SK-N-SH (cell line): Measurements from ENCODE around the gene AFF3.

Experiments used
- EP300 ChIP-seq, 2 experiments: IDR thresholded peaks; 2 replicates each; pipeline versions ENCODE4 v1.4.0 to v1.6.1; 2012; ENCODE audit warnings: borderline replicate concordance in 1 of 2, low read depth in 1 of 2, low read length in 1 of 2
- TF ChIP-seq, protein P1 (sequence below): fragments of 200-600 bp; sonication (generic); IDR thresholded peaks from 2 replicates; pipeline ENCODE4 v1.6.1; 2017; ENCODE audit warnings: antibody characterized with exemption, mild to moderate bottlenecking, moderate library complexity

DNA sequence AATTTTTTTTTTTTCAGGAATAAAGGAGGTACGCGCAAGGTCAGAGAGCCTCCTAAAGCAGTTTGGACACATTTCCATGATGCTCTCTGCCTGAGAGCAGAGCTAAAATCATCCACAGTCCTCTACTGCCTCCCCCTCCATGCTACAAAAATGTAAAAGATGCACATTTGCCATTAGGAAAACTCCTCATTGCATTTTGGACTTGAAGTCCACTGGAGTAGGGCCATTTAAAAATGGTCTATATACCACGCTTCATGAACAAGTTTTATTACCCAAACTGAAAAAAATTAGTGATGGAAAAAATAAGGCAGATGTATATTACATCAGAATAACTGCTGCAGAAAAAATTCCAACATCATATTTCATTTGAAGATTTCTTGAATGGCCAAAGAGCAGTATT lies 256.0 kb downstream of the AFF3 start:
- no peak for TF ChIP-seq EP300 (IDR thresholded peaks at IDR 0.05; ENCODE audit: borderline replicate concordance in 1 of 2, low read depth in 1 of 2, low read length in 1 of 2)
- TF ChIP-seq, protein P1, sequence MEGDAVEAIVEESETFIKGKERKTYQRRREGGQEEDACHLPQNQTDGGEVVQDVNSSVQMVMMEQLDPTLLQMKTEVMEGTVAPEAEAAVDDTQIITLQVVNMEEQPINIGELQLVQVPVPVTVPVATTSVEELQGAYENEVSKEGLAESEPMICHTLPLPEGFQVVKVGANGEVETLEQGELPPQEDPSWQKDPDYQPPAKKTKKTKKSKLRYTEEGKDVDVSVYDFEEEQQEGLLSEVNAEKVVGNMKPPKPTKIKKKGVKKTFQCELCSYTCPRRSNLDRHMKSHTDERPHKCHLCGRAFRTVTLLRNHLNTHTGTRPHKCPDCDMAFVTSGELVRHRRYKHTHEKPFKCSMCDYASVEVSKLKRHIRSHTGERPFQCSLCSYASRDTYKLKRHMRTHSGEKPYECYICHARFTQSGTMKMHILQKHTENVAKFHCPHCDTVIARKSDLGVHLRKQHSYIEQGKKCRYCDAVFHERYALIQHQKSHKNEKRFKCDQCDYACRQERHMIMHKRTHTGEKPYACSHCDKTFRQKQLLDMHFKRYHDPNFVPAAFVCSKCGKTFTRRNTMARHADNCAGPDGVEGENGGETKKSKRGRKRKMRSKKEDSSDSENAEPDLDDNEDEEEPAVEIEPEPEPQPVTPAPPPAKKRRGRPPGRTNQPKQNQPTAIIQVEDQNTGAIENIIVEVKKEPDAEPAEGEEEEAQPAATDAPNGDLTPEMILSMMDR, result no peak
